HepG2 (cell line): ENCODE data around the gene TSPAN17. TPM values are rescaled to one million over a fixed set of nuclear protein-coding genes. Genes with fewer than 3 reads are reported as not detected.

Experiments
- ATAC-seq: fragments of 200-7000 bp; cut with Tn5 transposase; 3 replicates; pipeline ENCODE4 v1.9.1; 2020; ENCODE audit warnings: mild to moderate bottlenecking, moderate library complexity
- BruUV-seq: library from RNA; stranded (reverse); fragments of 400-500 nt; replicated peaks from 2 replicates; lab custom pipeline; 2021; lab: Mats Ljungman, UMichigan
- CTCF ChIA-PET: fragments of 300-600 bp; formaldehyde crosslinking; extraction: SDS; loops from one replicate; lab custom pipeline; 2021; ENCODE audit warnings: low total read pairs, inconsistent platforms, low intra/inter-chr PET ratio; lab: Yijun Ruan, JAX
- POLR2A ChIA-PET: fragments of 350-600 bp; sonication (Branson Sonifier 250); formaldehyde crosslinking; loops from one replicate; lab custom pipeline; 2020; ENCODE audit warnings: antibody characterized with exemption, inconsistent platforms; lab: Yijun Ruan, JAX
- DNase-seq: peaks from one replicate; pipeline ENCODE4 v3.0.0-alpha.2; 2015; ENCODE audit warnings: low spot score
- FAIRE-seq: peaks from 3 replicates; lab custom pipeline; 2011; peaks lifted over from hg19 to GRCh38; lab: Jason Lieb, UNC
- H2AFZ ChIP-seq: one replicate; pipeline ENCODE4 v1.6.1; 2011; ENCODE audit warnings: low read length, inconsistent platforms
- H3K27ac ChIP-seq: fragments of 300-600 bp; 3 replicates; pipeline ENCODE4 v1.8.0; 2011; ENCODE audit warnings: mixed run types, mild to moderate bottlenecking, mixed read lengths, low read length, inconsistent platforms; ENCODE audit not compliant: insufficient read depth; ENCODE audit errors: extremely low read length
- H3K27me3 ChIP-seq, 2 experiments: fragments of 200-600 bp in 1 of 2; 2 replicates in 1 of 2; 3 replicates in 1 of 2; pipeline versions ENCODE4 v1.6.0 to v1.8.0; 2011; ENCODE audit warnings: low read length in 2 of 2, mild to moderate bottlenecking in 2 of 2, moderate library complexity in 2 of 2, inconsistent platforms in 1 of 2; ENCODE audit not compliant: insufficient read depth in 2 of 2, control insufficient read depth in 1 of 2
- H3K36me3 ChIP-seq, 2 experiments: fragments of 200-600 bp in 1 of 2; replicated peaks in 1 of 2; 2 replicates in 1 of 2; 3 replicates in 1 of 2; pipeline versions ENCODE4 v1.5.1 to v1.8.0; 2011; ENCODE audit warnings: low read length in 2 of 2, inconsistent platforms in 1 of 2; ENCODE audit not compliant: insufficient read depth in 2 of 2, control insufficient read depth in 1 of 2
- H3K4me1 ChIP-seq: 2 replicates; pipeline ENCODE4 v1.5.1; 2012; ENCODE audit warnings: low read length, inconsistent platforms; ENCODE audit not compliant: insufficient read depth
- H3K4me2 ChIP-seq: 2 replicates; pipeline ENCODE4 v1.6.0; 2011; ENCODE audit warnings: low read depth, low read length, inconsistent platforms
- H3K4me3 ChIP-seq, 3 experiments: fragments of 200-600 bp in 1 of 3; sonication (generic), shearing (Covaris generic) in 1 of 3; replicated peaks in 1 of 3; 2 replicates each; pipeline ENCODE4 v1.5.1; 2011 to 2016; ENCODE audit warnings: low read length in 3 of 3, inconsistent platforms in 2 of 3, low read depth in 2 of 3, mild to moderate bottlenecking in 2 of 3, control low read depth in 1 of 3, mixed read lengths in 1 of 3; ENCODE audit not compliant: insufficient read depth in 1 of 3
- H3K79me2 ChIP-seq: one replicate; pipeline ENCODE4 v1.6.1; 2011; ENCODE audit warnings: low read length, inconsistent platforms; ENCODE audit not compliant: insufficient read depth
- H3K9ac ChIP-seq: 2 replicates; pipeline ENCODE4 v1.6.0; 2011; ENCODE audit warnings: mild to moderate bottlenecking, low read depth, low read length, inconsistent platforms; ENCODE audit not compliant: insufficient read depth
- H3K9me3 ChIP-seq: 2 replicates; pipeline ENCODE4 v1.5.1; 2012; ENCODE audit warnings: mild to moderate bottlenecking, low read length
- H4K20me1 ChIP-seq: 2 replicates; pipeline ENCODE4 v1.6.0; 2011; ENCODE audit warnings: inconsistent platforms, mild to moderate bottlenecking, low read length, moderate library complexity; ENCODE audit not compliant: insufficient read depth
- AFF4 ChIP-seq: sonication (generic); formaldehyde crosslinking; IDR thresholded peaks from 2 replicates; pipeline ENCODE4 v1.4.0; 2020; ENCODE audit warnings: missing genetic modification reagents
- GFI1 ChIP-seq: sonication (generic); formaldehyde crosslinking; IDR thresholded peaks from 2 replicates; pipeline ENCODE4 v1.5.0; 2020; ENCODE audit warnings: missing genetic modification reagents, mild to moderate bottlenecking, borderline replicate concordance
- GZF1 ChIP-seq: sonication (generic); formaldehyde crosslinking; IDR thresholded peaks from 2 replicates; pipeline ENCODE4 v1.5.1; 2020; ENCODE audit warnings: mild to moderate bottlenecking, missing genetic modification reagents
- NFATC3 ChIP-seq: sonication (generic); formaldehyde crosslinking; IDR thresholded peaks from 2 replicates; pipeline ENCODE4 v1.5.1; 2020; ENCODE audit warnings: mild to moderate bottlenecking, missing genetic modification reagents
- NFE2L2 ChIP-seq: fragments of 150-350 bp; IDR thresholded peaks from 2 replicates; pipeline ENCODE4 v1.6.1; 2014; ENCODE audit warnings: low read length
- NR2C2 ChIP-seq: sonication (generic); formaldehyde crosslinking; IDR thresholded peaks from 2 replicates; pipeline ENCODE4 v1.4.0; 2020; ENCODE audit warnings: missing genetic modification reagents, mild to moderate bottlenecking, moderate library complexity, borderline replicate concordance
- RBM22 ChIP-seq: fragments of 200-400 bp; formaldehyde crosslinking; optimal IDR thresholded peaks from 2 replicates; pipeline ENCODE3; 2017; ENCODE audit warnings: mild to moderate bottlenecking, low read length, moderate library complexity
- RNF219 ChIP-seq: sonication (generic); formaldehyde crosslinking; IDR thresholded peaks from 2 replicates; pipeline ENCODE4 v1.5.0; 2020; ENCODE audit warnings: mild to moderate bottlenecking, missing genetic modification reagents
- TARDBP ChIP-seq: sonication (generic); formaldehyde crosslinking; IDR thresholded peaks from 2 replicates; pipeline ENCODE4 v1.8.0; 2022; ENCODE audit warnings: mild to moderate bottlenecking, missing genetic modification reagents
- ZNF768 ChIP-seq: sonication (generic); formaldehyde crosslinking; IDR thresholded peaks from 2 replicates; pipeline ENCODE4 v1.4.0; 2020; ENCODE audit warnings: missing genetic modification reagents
- WGBS: methylation state at CpG from one replicate; pipeline ENCODE4 v1.1.6; 2017; ENCODE audit warnings: low lambda C conversion rate; 5-methylcytosine and 5-hydroxymethylcytosine counted together
- in situ Hi-C: cut with HindIII; loops from 2 replicates; pipeline ENCODE4 v1.10.0; 2017; ENCODE audit warnings: low pct_unique_long_range_greater_than_20kb; ENCODE audit not compliant: extremely low pct_ligation_motif_present
- intact Hi-C: fragments of 100-400 bp; cut with micrococcal nuclease; formaldehyde crosslinking; loops from one replicate; pipeline ENCODE4 v1.10.0; 2022; ENCODE audit not compliant: unreplicated experiment
- polyA plus RNA-seq, 8 experiments: library from polyadenylated mRNA; depleted of rRNA in 3 of 8; stranded (reverse) in 7 of 8; unstranded in 1 of 8; fragments of >200 nt; fragmentation: Illumina TruSeq in 4 of 8; extraction: Trizol in 4 of 8; gene quantifications; 2 replicates each; pipeline versions ENCODE4 v1.2.1 to v1.2.3, GENCODE V29; 2011 to 2016; ENCODE audit warnings: low read depth in 4 of 8, missing spikeins in 1 of 8, mixed read lengths in 1 of 8; ENCODE audit not compliant: insufficient read depth in 1 of 8
- total RNA-seq, 5 experiments: library from RNA; depleted of rRNA; stranded (reverse); fragments of >200 nt; fragmentation: Illumina TruSeq; extraction: Trizol; gene quantifications; 2 replicates each; pipeline ENCODE4 v1.2.3, GENCODE V29; 2016; ENCODE audit warnings: low read depth in 1 of 5
- TF ChIP-seq, protein P1 (sequence below): sonication (generic); formaldehyde crosslinking; IDR thresholded peaks from 2 replicates; pipeline ENCODE4 v1.4.0; 2020; ENCODE audit warnings: missing genetic modification reagents
- TF ChIP-seq, protein P2 (sequence below): sonication (generic); formaldehyde crosslinking; IDR thresholded peaks from 2 replicates; pipeline ENCODE4 v1.5.0; 2020; ENCODE audit warnings: missing genetic modification reagents, mild to moderate bottlenecking, borderline replicate concordance

TSPAN17 gene
- total and polyA plus RNA-seq, 2 of the 13 experiments (the other 11 are each of a cell fraction or from before 2014, with no cell fraction given) = 11.5 to 15.0 TPM

DNA sequence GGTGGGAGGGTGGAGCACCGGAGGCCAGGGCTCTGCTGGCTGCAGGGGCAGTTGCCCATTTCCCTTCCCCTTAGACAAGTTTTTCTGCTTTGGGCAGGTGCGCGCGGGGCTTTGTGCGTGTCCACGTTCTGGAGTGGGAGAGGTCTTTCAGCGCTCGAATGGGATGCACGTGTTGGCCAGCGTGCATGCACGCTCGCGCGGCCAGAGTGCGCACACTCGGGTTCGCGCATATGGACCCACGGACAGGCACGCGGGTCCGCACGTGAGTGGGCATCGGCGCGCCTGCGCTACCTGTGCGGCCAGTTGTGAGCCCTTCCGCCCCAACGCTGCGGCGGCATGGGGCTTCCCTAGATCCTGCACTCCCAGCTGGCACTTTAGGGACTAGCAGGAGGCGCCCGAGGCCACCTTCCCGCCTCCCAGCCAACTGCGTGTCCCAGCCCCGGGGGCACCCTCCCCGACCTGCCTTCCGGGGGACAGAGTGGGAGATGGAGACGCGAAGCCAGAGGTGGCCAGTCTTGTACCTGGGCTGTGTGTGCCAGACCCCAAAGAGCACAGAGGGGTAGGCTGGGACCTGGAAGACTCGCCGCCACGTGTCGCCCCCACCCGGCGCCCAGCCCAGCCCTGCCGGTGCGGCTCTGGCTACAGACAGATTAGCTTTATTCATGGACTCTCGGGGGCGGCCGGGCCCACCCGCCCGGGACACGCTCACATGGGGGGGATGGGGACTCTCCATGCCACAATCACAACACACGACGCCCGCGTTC lies 27.5 kb upstream of the TSPAN17 start (continued):
- TF ChIP-seq TARDBP = no peak
- TF ChIP-seq GFI1 (CRISPR knock-in tag) = no peak
- no peak for TF ChIP-seq NFATC3
- no peak for TF ChIP-seq RBM22

DNA sequence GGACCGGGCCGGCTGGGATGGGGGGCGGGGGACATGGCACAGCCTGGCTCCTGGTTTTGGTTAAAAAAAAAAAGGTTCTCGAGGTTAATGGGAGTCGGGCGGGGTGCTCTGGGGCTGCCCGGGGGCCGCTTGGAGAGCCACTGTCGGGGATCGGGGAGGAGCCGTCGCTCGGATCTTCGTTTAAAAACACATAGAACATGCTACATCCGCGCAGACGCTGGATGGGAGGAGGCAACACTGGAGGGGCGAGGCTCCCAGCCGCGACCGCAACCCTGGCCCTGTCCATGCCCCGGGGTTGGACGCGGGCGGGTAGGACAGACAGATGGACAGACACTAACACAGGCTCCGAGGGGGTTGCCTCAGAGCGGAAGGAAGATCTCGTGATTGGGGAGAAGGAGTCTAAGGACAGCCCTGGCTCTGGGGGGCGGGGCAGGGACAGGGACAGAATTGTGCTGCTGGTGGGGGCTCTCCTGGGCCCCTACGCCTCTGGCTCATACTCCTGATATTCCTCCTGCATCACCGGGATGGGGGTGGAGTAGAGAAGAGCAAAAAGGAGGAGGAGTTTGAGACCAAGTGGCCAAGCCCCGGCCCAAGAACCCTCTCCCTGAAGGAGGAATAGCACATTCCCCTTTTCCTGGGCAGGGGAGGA lies 26.8 kb upstream of the TSPAN17 start:
- TF ChIP-seq, protein P1, sequence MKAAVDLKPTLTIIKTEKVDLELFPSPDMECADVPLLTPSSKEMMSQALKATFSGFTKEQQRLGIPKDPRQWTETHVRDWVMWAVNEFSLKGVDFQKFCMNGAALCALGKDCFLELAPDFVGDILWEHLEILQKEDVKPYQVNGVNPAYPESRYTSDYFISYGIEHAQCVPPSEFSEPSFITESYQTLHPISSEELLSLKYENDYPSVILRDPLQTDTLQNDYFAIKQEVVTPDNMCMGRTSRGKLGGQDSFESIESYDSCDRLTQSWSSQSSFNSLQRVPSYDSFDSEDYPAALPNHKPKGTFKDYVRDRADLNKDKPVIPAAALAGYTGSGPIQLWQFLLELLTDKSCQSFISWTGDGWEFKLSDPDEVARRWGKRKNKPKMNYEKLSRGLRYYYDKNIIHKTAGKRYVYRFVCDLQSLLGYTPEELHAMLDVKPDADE (CRISPR knock-in tag) = no peak
- TF ChIP-seq RNF219 (no peak), NR2C2 (CRISPR knock-in tag) (no peak), NFE2L2 (no peak), ZNF768 (no peak), AFF4 (CRISPR knock-in tag) (no peak), GZF1 (CRISPR knock-in tag) (no peak)
- TF ChIP-seq, protein P2, sequence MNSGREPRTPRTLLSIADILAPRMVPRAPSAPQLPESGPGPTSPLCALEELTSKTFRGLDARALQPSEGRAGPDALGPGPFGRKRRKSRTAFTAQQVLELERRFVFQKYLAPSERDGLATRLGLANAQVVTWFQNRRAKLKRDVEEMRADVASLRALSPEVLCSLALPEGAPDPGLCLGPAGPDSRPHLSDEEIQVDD (CRISPR knock-in tag) = no peak
- ChIA-PET POLR2A (no interaction called here), CTCF (no interaction called here)
- Histone ChIP-seq H3K27ac (no peak overlapping the region), H3K4me2 (no peak overlapping the region), H2AFZ (no peak overlapping the region), H3K9me3 (no peaks in the 10 kb centered on the region), H3K36me3 (no peaks in the 10 kb centered on the region), H3K4me1 (no peaks in the 10 kb centered on the region), H3K9ac (no peak overlapping the region), H3K27me3 (peaks cover 10 to 72% of the 10 kb centered on the region in 2 experiments), H3K4me3 (no peak overlapping the region), H3K79me2 (no peaks in the 10 kb centered on the region), H4K20me1 (no peaks in the 10 kb centered on the region)
- no peak for DNase-seq
- in situ Hi-C loops (no loop called here), intact Hi-C loops (no loop called here)
- no peak for ATAC-seq
- no TSS peak for BruUV-seq
- FAIRE-seq = no peak
- WGBS = 31% methylated on average over 22 of the region's 32 CpGs
